K562 treated with DMSO at 1 percent for 24 hours (cell line): Measurements from ENCODE around the gene PLAGL1. TPM values are rescaled to one million over a fixed set of nuclear protein-coding genes. Genes with fewer than 3 reads are reported as not detected.

ENCODE experiments used
- total RNA-seq: library from RNA; unstranded; fragments of 300-600 nt; gene quantifications from 2 replicates; pipeline ENCODE4 v1.2.3, GENCODE V29; 2022; ENCODE audit warnings: low read depth; ENCODE audit not compliant: insufficient read depth

Gene PLAGL1, protein sequence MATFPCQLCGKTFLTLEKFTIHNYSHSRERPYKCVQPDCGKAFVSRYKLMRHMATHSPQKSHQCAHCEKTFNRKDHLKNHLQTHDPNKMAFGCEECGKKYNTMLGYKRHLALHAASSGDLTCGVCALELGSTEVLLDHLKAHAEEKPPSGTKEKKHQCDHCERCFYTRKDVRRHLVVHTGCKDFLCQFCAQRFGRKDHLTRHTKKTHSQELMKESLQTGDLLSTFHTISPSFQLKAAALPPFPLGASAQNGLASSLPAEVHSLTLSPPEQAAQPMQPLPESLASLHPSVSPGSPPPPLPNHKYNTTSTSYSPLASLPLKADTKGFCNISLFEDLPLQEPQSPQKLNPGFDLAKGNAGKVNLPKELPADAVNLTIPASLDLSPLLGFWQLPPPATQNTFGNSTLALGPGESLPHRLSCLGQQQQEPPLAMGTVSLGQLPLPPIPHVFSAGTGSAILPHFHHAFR
- 22.1 and 22.3 TPM in 2 replicates for total RNA-seq

DNA sequence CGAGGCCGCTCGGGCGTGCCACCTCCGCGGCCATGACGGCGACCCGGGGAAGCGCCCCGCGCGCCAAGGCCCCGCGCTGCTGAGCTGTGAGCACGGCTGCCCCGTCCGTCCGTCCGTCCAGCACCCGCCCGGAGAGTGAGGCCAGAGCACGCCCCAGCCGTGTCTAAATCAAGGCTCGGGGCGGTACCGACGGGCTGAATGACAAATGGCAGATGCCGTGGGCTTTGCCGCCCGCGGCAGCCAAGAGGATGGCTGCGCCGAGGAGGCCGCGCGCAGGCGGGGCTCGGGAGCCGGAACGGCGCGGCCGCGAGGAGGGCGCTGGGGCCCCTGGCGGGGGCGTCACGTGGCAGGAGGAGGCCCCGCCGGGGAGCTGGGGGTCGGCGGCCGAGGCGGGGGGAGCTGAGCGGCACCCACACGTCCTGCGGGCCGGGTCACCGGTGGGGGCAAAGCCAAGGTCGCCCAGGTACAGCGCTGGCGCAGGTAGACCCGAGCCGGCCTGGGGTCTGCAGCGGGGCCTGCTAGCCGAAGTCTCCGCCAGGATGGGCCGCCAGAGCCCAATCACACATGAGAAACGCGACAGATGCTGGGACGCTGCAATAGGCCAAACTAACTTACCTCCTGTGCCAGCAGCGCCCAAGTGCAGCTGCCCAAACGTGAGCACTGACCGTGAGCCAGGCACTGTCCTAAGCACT is at the start of gene PLAGL1:
Gene PLAGL1, minus strand, starts transcription at position 140 of the 692 bp plus-strand sequence. CDS start 60,123 bp downstream, outside the sequence.

Other genes starting within 250 kb of the PLAGL1 start
- gene LTV1, start 164.9 kb downstream of the PLAGL1 start, total RNA-seq, result 17.7 and 20.9 TPM in 2 replicates
- not detected in 2 replicates for gene ZC2HC1B, start 143.8 kb downstream of the PLAGL1 start, total RNA-seq
- gene SF3B5, start 87.3 kb upstream of the PLAGL1 start, total RNA-seq, result 568 and 579 TPM in 2 replicates
- gene STX11, start 142.3 kb upstream of the PLAGL1 start, total RNA-seq, result 0.67 and 2.0 TPM in 2 replicates